Activated CD8-positive, alpha-beta memory T cell treated with anti-CD3 and anti-CD28 coated beads, Interleukin-2, amount 50 U/mL, for 24 hours (primary cell): ENCODE measurements around the gene MUC2.

Source experiments
- DNase-seq: peaks from one replicate; pipeline ENCODE4 v3.0.0-alpha.2; 2020; ENCODE audit errors: extremely low read depth

Gene MUC2

DNA sequence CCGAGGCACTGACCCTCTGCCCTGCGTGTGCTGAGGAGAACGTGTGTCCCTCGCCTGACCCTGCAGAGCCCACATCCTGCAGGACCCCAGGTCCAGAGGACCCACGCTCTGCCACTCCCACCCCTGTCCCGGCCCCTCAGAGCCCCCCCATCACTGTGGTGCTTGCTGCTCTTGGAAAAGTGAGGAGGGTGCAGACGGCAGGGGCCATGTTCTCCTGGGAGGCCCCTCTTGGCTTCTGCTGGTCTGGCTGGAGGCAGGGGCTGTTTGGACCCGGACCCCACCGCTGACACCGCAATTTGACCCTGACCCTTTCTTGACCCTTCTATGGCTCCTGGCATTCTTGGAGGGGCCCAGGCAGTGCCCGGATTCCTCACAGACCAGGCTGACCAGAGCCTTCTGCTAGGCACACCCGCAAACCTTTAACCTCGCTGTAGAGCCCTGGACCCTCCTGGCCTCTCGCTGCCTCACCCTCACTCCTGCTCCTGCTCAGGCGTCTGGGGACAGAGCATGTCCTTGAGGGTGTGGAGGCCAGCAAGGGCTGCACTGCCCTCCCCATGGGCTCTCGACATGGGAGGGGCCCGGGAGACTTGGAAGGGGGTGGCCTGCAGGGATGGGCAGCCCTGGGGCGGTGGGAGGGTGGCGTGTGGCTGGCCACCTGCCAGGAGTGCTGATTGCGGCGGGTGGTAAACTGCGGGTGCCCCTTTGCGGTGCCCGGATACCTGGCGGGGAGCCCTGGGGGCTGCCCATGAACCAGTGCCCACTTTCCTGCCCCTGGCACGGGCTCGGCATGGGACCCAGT, 46.1 kb downstream of the MUC2 start:
- DNase-seq = no peak

DNA sequence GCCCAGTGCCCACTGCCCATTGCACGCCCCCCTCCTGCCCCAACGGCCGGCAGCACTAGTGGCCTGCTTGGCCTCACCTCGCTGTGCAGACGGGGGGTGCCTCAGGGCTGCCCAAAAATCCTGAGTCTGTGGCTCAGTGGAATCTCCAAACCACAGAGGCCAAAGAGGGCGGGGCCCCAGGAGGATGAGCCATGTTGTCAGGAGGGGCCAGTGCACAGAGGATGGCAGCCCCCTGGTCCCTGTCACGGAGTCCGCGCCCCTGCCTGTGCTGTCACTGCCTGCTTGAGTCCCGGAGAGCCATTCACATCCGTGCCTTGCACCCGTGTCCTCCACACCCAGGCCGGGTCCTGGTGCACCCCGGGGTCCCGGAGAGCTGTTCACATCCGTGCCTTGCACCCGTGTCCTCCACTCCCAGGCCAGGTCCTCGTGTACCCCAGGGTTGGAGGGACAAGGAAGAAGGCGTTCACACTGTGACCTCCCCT, 46.7 kb downstream of the MUC2 start:
- no peak for DNase-seq

DNA sequence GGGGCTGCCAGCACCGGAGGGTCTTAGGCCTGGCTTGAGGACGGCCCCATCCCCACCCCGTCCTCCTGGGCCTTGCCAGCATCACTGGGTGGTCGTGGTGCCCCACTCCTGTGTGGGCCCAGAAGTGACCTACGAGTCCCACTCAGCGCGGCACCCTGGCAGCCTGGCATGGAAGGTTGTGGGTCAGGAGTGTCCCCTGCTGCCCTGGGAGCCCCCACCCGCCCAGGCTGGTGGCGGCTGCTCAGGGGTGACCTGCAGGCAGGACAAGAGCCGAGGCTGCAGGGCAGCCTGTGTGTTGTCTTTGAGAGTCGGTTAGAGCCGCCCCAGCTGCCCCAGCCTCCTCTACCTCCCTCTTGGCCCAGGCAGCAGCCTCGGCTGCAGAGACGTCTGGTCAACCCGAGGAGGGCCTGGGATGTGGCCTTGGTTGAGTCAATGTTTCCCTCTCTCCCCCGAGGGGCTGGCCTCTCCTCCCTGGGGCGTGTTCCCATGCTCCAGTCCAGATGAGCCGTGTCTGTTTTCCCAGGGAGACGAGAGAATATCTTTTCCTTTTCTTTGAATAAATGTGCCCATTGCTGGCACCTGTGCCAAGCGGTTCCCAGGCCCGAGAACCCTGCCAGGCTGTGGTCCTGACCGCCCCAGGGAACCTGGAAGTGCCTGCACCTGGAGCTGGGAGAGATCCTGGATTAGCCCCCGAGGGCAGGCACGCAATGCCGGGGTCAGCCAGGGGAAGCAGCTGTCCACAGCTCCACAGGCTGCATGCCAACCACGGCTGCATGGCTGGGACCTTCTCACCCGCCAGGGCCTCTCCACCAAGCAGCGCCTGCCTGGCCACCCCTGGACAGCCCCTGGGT, 47.4 kb downstream of the MUC2 start:
- no peak for DNase-seq

DNA sequence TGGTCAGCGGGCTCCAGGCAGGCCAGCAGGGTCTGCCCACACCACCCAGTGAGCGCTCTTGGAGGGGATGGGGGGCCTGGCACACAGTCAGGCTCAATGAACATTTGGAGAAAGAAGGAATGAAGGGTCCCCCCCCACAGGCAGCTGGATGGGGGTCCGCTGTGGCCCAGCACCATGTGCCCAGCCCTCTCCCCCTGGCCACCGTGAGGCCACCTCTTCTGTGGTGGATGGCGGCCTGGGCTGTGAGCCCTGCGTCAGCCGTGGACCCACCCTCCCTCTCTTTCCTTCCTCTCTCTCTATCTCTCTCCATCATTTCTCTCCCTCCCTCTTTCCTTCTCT, 48.0 kb downstream of the MUC2 start:
- no peak for DNase-seq

DNA sequence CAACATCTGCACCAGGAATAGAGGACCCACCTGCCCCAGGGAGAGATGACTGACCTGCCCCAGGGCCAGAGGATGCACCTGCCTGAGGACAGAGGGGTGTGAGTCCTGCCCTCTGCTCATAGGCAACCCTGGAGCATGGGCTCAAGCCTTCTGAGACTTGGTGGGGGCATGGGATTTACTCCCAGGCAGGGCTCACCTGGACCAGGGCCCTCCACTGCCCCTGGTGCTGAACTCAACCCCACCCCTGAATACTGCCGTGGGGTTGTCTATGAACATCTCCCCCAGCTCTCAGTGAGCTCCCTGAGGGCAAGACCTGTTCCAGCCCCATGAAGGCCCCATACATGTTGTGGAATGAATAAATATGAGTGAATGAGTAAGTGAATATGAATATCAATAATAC, 49.3 kb downstream of the MUC2 start:
- DNase-seq = no peak
